A549 treated with AZD9567 at 1 μM for 4 hours (cell line): ENCODE measurements around the gene LRRIQ3. TPM values are rescaled to one million over a fixed set of nuclear protein-coding genes. Genes with fewer than 3 reads are reported as not detected.

ENCODE experiments used
- total RNA-seq: library from RNA; stranded (reverse); fragments of 200-300 nt; extraction: Qiagen RNA extraction; gene quantifications from 5 replicates; pipeline ENCODE4 v1.2.3, GENCODE V29; 2022; ENCODE audit not compliant: insufficient read depth

The LRRIQ3 gene, protein sequence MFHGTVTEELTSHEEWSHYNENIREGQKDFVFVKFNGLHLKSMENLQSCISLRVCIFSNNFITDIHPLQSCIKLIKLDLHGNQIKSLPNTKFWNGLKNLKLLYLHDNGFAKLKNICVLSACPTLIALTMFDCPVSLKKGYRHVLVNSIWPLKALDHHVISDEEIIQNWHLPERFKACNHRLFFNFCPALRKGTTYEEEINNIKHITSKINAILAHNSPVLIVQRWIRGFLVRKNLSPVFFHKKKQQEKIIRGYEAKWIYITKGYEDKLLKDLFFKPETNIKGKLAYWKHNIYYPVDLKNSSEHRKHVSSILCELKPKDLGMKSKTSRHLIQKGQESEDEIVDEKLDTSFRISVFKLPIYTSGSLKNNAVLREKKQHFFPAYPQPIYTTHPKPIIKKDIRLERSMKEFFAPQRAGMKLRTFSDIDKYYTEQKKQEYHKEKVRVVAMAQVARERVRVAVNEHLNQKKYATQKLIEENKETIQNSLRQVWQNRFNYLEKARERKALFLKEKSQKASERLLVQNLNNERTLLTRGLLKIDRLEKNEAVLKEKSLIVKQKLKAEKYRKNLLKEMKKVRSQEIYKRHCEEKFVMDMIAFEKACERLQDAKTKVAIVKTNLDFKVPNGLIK
- total RNA-seq = 0.74 to 1.1 TPM (median 0.89 TPM) in 4 of 5 replicates, not detected in the other

DNA sequence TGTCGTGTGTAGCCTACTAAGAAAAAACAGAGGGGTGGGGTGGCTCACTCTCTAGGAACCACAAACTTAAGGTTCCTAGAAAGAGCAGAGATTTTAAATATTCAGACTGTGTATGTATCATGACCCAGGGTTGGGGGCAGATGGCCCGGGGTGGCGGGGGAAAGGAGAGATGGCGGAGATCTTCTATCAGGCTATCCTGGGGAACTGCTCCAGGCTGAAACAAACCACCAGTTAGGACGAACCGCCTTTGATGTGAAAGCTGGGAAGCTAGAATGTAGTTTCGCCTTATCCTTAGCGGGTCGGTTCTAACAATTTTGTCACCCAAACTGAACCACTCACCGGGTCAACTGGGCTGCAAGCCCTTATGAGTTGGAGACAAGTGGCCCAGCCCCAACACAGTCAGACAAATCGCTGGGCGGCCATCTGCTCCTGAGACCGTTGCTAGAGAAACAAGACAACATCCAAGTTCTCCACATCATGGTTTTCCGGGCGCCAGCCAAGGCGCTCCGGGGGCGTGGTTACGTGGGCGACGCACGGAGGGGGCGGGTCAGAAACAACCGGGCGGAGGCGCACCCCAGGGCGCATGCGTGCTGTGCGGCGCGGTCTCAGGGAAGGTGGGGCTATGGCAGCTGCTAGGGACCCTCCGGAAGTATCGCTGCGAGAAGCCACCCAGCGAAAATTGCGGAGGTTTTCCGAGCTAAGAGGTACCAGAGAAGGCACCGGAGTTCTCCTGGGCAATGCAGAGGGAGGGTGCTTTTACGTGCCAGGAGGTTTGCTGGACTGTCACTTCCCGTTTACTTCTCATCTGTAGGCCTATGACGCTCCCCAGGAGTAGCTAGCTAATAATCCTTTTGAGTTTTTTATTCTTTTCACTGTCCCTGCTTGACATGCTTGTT is at the start of gene LRRIQ3, which contains the start of gene FPGT:
Gene LRRIQ3, minus strand, starts transcription at position 520 of the 896 bp plus-strand sequence. CDS start 14,492 bp downstream, outside the sequence.
Gene FPGT, plus strand, starts transcription at position 586 of the 896 bp plus-strand sequence. Its CDS starts 37 bp downstream, at position 623.

GRCh38 chr1:74235153-74235552 is 37.2 kb upstream of the LRRIQ3 start, which contains the start of gene TNNI3K:
Gene TNNI3K, plus strand, starts transcription at chr1:74235387. Its CDS starts 65 bp downstream, at chr1:74235452.

Other genes starting within 250 kb of the LRRIQ3 start
- gene FPGT, start 66 bp upstream of the LRRIQ3 start, total RNA-seq = 4.8 to 8.0 TPM (median 6.2 TPM) in 5 replicates
- gene TNNI3K, start 37.2 kb upstream of the LRRIQ3 start, total RNA-seq = not detected in 5 replicates